Measurements from ENCODE around the gene TCERG1L. TPM values are rescaled to one million over a fixed set of nuclear protein-coding genes. Genes with fewer than 3 reads are reported as not detected.
A peak's percentile ranks its signal among the peaks of the same experiment; 100 is the strongest.

TCERG1L gene
- total RNA-seq, 2 donors from 2014 or later, result not detected

DNA sequence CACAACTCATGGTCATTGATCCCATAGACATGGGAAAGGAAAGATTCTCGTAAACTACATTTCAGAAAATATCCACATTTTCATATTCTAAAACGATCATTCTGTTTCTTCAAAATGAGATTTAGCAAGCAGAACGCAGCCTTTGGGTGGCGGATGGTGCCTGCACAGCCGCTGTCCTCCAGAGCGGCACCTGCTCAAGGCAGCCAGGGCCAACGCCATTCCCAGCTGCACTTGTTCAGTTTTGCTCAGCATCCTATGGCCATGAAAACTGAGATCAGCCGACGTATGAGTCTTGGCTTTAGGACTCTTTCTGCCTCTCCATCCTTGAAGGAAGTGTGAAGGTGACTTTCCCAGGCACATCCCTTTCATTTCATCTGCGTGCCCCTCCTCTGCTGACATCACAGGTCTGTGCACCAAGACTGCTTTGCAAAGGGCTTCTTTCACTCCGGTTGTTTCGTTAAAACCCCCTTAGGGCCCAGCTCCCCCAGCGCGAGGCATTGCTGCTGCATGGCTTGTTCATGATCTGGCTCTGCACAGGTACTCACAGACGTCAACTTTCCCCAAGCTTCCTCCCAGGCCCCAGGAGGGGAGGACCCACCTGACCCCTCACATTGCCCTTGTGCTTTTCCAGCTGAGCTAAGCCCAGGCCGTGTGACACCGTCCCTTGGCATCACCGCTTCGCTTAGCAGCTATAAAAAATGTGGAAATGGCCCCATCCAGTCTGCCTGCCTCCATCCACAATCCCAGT is 37.2 kb downstream of the TCERG1L start:
- DNase-seq (no peak), ATAC-seq (no peak)
- intact Hi-C loops (cut with DNase I, micrococcal nuclease), result no loop called here

DNA sequence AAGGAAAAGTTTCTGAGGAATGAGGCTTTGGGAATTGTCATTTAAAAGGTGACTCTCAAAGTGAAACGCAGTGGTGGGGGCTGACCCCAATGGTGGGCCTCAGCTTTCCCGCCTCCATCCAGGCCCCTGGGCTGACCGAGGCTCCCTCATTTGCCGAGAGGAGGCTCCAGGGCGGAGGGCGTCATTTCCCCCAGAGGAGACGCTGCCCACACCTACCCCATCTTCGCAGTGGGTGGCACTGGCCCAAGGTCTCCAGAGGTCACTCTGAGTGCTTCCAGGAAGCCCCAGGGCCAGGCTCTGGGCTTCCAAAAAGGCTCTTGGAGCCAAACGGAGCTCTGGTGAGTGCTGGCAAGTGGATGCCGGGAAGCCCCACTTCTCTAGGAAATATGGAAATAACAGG is 38.0 kb downstream of the TCERG1L start:
- no peak for DNase-seq
- intact Hi-C loops (cut with DNase I, micrococcal nuclease), result no loop called here
- ATAC-seq, result no peak

DNA sequence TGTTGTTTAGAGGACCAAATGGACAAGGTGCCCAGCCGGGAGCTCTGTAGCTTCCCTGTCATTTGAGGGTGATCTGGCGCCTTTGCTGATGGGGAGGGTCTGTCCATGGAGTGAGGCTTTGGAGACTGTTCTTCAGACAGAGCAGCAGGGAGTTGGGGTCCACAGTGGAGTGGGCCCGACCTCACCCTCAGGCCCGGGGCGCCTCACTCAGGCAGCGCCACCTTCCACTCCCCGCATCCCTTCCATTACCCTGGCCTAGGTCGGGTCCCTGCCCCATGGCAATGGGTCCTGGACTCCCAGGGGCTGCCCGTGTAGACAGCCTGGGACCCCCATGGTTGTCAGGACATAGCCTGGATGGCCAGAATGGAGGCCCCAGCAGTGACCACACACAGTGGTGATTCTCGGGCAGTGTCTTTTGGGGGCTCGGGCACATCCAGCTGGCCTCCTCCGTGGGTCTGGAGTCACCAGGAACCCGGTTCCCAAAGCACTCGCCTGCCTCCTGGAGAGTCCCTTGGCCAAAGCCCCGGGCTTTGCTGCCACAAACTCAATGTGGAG is 38.5 kb downstream of the TCERG1L start:
- DNase-seq, result no peak
- ATAC-seq, result no peak
- intact Hi-C loops (cut with DNase I, micrococcal nuclease), result no loop called here

DNA sequence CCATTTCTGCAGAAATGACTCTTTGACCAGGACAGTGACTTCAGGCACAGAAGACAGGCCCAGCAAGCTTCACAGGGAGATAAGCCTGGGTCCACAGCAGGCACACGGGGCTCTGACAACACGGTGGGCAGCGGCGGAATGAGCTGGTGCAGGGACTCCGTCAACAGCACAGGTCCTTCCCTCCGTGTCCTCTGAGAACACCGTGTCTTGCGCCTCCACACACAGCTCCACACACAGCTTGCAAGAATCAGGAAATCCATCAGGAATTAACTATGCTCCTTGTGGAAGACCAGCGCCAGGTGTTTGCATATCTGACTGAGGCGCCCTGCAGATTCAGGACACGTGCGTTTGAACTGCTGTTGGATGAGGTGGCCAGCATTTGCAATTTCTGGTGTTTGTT is 39.6 kb downstream of the TCERG1L start:
- ATAC-seq (no peak), DNase-seq (no peak)
- intact Hi-C loops (cut with DNase I, micrococcal nuclease), result no loop called here

DNA sequence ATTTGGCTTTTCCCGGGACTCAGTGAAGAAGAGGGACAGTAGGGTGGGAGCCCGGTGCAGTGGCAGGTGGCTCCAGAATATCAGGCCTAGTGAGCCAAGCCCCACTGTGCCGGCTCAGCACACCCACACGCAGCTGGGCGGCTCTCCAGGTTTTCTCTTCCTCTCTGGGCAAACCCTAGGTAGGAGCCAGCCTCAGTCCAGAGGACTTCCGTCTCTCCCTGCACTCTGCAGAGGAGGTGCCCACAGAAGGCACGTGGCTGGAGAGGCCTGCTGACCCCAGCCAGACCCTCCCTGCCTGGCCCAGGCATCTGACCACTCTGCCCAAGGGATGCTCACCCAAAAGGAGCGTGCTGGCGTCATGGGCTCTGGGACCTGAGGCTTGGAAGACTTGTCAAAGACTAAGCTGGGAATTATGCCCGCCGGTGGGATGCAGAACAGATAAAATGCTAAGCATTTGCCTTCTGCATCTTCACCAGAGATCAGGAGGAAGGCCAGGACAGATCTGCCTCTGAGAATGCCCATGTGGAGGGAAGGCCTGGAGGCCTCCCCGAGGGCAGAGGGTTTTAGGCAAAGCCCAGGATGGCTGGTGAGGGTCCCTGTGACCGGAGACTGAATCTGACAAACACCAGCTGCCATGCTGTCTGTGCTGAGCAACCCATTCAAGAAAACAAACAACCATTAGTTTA is 40.2 kb downstream of the TCERG1L start:
- ATAC-seq, result no peak
- DNase-seq, result no peak
- intact Hi-C loops (cut with DNase I, micrococcal nuclease), result no loop called here

DNA sequence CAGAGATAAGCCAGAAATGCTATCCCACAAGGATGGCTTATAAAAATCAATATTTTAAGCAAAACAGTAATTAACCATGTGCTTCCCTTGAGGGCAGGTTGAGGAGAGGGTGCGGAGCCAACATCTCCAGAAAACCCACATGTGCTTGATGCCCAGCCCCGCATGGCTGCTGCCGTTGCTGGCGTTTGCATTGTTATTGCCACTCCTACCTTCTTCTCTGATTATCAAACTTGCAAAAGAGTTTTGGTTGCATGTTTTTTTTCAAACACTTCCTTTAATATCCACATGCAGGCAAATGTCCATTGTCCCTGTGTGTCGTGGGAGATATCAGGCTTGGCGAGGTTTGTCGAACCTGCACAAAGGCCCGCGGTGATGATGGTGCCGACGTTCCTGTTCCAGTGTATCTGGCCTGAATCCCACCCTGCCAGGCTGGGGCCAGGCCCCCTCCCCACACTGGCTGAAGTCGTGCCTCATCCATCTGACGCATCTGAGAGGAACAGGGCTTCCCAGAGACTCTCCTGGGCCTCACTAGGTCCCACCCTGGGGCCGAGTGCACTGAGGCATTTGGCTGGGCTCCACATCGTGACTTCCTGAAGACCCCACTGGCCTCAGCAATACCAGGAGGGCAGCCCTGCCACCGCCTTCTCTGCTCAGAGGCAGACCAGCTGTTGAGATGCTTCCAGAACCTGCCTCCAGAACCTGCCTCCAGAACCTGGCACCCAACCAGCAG is 40.9 kb downstream of the TCERG1L start:
- intact Hi-C loops (cut with DNase I, micrococcal nuclease), result no loop called here
- no peak for ATAC-seq
- DNase-seq, result no peak

DNA sequence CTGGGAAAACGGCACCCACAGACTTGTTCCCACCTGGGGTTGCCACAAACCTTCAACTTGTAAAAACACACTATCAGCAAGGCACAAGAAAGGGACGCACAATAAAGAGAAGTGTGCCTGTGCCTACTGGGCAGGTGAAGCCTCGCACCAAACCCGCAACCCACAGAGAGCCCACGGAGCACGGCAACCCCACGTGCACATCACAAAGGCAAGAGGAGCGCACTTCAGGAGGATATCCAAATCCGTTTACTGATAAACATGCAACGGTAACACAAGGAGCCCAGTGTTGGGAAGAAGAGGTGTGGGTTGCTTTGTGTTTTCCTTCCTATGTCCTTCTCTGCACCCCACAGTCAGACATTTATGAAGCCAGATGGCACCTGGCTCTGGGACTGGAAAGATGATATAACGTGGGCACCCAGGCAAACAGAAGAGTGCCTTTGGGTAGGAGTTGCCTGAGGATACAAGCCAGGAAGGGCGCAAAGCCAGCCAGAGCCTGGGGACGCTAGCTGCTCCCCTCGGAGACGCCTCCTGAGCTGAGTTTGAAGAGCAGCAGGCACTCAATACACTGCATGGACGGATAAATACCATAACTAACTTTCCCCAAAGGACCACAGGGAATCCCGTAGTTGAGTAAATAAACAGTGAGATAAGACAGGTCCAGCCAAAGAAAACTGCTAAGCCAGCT is 41.6 kb downstream of the TCERG1L start:
- intact Hi-C loops (cut with DNase I, micrococcal nuclease), result no loop called here
- no peak for DNase-seq
- ATAC-seq, result no peak

DNA sequence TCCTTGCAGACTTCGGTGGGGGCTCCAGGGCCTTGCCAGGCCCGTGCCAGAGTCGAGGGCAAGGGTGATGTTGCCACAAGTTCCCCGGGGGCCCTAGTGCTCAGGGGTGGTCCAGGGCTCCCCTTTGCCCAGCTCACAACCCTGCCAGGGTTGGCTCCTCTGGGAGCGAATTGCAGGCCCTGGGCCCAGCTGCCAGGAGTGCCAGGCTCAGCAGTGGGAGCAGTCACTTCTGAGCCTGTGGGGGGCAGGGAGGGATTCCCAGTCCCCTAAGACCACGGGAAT is 43.8 kb downstream of the TCERG1L start:
- ATAC-seq (no peak), DNase-seq (no peak)
- intact Hi-C loops (cut with DNase I, micrococcal nuclease), result no loop called here

DNA sequence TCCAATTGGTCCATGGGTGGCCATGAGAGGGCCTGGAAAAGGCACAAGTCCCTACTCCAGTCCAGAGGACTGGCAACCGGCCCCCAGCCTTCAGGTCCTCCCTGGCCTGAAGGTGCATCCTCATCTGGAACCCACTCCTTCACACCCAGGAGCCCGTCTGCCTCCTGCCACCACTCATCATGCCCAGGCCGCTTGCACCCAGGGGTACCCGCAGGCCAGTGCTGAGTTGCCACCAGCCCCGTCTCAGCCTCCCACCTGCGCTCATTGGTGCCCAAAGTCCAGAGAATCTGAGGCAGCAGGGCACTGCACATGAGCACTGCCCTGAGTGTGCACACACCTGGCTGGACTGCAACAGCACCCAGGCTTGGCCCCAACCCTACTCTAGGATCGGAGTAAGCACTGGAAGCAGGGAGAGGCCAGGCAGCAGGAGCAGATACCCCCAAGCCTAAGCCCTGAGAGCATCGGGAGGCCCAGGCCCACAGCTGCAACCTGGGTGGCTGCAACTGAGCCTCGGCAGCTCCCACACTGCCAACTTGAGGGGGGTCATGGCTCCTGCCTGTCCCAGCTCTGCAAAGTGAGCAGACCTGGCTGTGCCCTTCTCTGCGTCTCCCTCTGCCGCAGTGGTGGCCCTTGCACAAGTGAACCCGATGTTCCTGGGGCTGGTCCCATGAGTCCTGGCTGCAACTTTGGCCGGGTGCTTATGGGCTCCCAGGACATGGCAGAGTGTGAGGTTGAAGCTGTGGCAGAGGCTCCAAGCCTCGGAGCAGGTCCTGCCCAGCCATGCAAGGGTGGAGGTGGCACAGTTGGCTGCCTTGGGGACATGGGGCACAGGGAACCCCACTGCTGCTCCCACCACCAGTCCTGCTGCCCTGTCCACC is 44.3 kb downstream of the TCERG1L start:
- intact Hi-C loops (cut with DNase I, micrococcal nuclease), result no loop called here
- ATAC-seq (no peak), DNase-seq (no peak)

DNA sequence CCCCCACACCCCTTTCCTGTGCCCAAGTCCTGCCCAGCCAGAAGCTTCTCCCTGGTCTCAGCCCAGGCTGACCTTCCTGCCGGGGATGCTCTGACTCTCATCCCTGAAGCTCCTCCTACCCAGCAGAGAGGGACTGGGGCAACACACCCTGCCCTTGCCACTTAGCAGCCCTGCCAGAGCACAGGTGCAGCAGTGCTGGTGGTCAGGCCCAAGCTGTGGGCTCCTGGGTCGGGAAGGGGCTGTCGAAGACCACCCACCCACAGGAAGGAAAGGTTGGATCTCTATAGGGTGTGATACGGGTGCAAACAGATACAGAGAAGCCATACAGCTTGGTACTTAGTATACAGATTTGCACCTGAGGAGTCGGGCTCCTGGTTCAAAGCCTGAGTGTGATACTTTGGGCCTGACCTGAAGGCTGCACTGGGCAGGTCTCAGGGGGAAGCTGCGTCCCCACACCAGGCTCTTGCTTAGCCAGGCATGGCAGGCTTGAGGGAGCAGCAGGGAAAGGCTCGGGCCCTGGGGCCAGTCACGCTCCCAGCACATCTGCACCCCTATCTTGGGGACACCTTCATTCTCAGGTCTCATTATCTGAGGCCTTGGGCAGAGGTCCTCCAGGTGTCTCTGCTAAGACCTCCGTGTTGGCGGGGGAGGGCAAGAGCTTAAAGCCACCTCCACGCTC is 47.3 kb downstream of the TCERG1L start:
- intact Hi-C loops (cut with DNase I, micrococcal nuclease), result no loop called here

DNA sequence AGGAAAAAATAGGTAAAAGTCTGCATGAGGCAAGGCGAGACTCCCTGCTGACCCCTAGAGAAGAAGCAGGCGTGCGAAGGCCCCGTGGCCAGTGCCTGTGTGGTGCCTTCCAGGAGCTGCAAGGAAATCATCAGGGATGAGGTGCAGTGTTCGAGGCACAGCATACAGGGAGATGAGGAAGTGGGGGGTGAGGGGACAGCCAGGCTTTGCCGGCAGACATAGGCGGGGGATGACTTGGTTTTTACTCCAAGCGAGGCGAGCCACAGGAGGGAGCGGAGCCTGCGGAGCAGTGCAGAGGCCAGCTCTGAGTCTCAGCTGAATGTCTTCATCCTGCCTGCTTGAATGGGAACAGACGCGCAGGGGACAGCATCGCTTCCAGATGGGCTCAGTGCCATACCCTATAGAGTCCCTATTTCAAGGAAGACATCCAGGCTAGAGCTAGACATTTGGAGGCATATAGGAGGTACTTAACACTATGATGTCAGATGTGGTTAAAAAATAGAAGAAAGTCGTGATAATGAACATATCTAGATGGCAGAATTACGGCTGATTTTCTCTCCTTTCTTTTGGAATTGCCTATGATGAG is 49.5 kb downstream of the TCERG1L start:
- DNase-seq, result peak in 1 of 2 donors; percentile 1
- ATAC-seq, result no peak
- intact Hi-C loops (cut with DNase I, micrococcal nuclease), result no loop called here

More for the DNA sequence above, 47.3 kb downstream of the TCERG1L start:
- DNase-seq (peak in 1 of 2 donors; percentile 8), ATAC-seq (no peak)

DNA sequence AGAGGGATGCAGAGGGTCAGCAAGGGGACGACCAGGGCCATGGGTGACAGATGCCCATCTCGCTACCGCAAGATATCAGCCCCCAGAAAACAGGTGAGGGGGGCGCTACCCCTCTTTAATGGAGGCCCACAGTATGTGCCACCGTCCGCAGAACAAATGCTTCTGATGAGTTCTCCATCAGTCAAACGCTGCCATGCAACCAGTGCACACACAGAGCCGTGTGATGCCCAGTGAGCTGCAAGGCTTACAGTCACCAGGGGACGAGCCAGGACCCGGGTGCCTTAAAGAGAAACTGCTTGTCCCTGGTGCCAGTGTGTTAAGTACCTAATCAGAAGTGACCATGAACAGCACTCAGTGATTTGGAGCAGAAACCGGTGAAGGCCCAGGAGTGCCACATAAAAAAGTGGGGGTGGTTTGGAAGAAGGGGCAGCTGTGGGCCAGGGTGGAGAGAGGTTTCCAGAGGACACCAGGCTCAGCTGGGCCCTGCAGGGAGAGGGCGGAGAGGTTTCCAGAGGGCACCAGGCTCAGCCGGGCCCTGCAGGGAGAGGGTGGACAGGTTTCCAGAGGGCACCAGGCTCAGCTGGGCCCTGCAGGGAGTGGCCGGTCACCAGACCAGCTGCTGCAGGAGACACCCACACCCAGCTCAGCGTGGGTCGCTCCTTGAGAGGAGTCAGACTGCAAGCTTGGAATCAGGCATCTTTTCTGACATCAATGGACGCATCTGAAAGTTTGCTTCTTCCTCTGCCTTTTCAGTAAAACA is 50.9 kb downstream of the TCERG1L start:
- intact Hi-C loops (cut with DNase I, micrococcal nuclease), result no loop called here
- ATAC-seq (no peak), DNase-seq (no peak)

DNA sequence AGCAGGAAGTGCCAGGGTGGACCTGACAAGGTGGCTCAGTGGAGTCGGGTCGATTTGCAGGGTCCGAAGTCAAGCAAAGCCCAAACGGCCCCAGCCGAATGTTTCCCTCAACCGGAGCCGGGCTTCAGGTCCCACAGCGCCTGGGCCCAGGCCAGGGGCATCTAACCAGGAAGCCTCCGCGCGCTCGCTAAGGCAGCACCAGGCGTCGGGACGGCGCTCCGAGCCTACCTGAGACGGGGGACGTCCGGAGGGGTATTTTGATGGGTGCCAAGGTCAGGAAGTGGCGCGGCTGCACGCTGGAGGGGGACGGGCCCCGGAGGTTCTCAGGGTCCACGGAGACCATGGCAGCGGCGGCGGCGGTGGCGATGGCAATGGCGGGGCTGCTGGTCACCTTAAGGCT is 51.5 kb downstream of the TCERG1L start:
- ATAC-seq (no peak), DNase-seq (no peak)
- intact Hi-C loops (cut with DNase I, micrococcal nuclease), result no loop called here

DNA sequence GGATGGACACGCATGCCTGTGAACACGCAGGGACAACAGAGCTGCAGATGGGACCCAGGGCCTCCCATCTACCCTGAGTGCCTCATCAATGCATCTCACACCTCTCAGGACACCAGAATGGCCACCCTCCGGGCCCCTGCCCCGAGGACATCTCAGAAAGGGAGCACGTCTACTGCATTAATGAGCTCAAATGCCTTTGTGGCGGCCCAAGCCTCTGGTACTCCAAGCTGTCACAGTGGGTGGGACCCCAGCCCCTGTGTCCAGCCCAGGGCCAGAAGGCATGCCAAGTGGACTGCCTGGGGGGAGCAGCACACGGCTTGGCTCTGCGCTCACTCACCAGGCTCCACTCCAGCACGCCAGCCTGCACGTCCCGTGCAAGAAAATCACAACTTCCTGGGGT is 52.0 kb downstream of the TCERG1L start:
- intact Hi-C loops (cut with DNase I, micrococcal nuclease), result no loop called here
- DNase-seq (no peak), ATAC-seq (no peak)

DNA sequence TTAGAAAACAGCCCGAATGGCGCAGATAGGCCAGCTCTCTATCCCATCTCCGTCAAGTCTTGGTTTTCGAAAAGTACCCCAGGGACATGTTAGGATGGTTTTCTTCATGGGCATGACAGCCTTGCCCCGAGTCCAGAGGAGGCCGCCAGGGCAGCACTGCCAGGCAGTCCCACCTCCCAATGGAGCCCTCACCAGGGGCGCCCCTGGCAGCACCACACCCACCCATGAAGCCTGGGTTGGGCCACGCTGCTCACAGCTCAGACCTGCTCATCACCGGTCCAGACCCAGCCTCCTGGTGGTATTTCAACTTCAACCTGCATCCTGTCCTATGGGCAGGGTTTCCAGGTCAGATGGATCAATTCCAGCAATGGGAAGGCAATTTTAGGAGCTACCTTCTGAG is 53.3 kb downstream of the TCERG1L start:
- no peak for DNase-seq
- ATAC-seq, result no peak
- intact Hi-C loops (cut with DNase I, micrococcal nuclease), result no loop called here

DNA sequence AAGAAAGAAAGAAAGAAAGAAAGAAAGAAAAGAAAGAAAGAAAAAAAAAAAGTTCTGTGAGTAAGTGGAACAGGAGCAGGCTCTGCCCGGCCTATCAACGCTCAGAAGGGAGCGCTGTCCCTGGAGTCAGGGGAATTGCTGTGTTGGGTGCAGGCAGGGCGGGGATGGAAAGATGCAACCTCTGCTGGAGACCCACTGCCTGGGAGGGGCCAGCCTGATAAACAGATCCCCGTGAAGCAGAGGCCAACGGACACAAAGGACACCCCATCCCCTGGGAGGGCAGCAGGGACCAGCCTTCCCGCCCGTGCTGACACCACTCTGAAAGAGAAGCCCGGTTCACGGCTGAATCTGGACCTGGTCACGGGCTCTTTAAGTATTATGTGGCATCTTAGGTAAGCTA is 54.5 kb downstream of the TCERG1L start:
- DNase-seq (no peak), ATAC-seq (no peak)
- intact Hi-C loops (cut with DNase I, micrococcal nuclease), result no loop called here

DNA sequence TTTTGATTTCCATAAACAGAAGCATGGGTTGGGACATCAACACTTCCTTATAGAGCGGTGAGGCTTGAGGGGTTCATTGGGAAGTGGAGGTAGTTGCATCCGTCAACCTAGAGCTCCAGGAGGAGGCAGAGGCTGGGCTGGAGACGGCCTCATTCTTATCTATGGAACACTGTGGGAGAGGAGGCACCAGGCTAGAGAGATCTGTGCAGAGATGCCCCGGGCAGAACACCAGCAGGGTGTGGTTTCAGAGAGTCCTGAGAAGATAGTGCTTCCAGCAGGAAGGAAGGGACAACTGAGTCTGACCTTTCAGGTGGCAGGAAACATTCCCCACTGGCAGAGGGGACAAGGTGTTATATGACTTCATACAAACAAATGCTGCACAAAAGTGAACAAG is 56.7 kb downstream of the TCERG1L start:
- DNase-seq, result no peak
- ATAC-seq, result no peak
- intact Hi-C loops (cut with DNase I, micrococcal nuclease), result no loop called here

Data from left colon (tissue), 2 donors.